Stimulated activated CD4-positive, alpha-beta T cell treated with anti-CD3 and anti-CD28 coated beads, Interleukin-2, amount 100 ng/mL, for 24 hours (primary cell): ENCODE results near the gene PHLPP2.

ENCODE experiments used
- DNase-seq, 2 donors: peaks; one replicate each; pipeline ENCODE4 v3.0.0-alpha.2; 2020

Gene PHLPP2

DNA sequence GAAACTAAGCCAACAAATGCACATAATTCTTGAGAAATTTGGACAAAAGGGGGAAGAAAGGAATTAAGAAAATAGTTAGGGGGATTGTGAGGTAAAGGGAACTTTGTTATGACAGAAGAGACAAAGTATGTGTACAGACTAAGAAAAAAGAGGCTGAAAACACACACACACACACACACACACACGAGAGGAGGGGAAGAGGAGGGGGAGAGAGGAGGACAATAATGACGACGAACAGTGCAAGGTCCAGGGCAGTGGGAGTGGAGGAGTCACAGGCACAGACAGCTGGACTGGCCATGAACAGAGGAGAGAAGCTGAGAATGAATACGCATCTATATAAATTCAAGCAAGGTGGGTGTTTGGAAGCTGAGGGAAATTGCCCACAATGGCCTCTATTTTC lies 54.0 kb downstream of the PHLPP2 start:
- no peak for DNase-seq

DNA sequence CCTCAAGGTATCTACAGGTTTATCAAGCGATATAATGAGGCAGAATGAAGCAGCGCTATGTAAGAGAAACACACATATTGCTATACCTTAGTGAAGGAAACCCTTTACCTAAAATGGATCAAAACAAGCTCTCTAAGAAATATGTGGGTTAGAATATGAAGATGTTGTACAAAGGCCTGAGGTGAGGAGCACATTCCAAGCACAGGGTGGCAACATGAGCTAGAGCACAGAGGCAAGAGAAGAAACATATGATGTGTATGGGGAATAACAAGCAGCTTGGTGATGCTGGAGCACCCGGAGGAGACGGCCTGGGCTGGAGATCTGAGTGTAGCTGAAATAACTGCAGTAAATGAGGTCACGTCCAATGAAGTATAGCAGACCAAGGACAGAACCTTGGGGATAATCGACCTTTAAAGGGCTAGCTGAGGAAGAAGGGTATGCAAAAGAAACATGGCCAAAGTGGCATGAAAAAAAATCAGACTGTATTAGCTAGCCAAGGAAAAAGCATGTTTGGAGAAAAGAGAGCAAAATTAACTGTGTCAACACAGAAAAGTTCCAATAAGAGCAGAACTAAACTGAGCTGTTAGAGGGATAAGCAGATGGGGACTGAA lies 54.5 kb downstream of the PHLPP2 start:
- no peak for DNase-seq

DNA sequence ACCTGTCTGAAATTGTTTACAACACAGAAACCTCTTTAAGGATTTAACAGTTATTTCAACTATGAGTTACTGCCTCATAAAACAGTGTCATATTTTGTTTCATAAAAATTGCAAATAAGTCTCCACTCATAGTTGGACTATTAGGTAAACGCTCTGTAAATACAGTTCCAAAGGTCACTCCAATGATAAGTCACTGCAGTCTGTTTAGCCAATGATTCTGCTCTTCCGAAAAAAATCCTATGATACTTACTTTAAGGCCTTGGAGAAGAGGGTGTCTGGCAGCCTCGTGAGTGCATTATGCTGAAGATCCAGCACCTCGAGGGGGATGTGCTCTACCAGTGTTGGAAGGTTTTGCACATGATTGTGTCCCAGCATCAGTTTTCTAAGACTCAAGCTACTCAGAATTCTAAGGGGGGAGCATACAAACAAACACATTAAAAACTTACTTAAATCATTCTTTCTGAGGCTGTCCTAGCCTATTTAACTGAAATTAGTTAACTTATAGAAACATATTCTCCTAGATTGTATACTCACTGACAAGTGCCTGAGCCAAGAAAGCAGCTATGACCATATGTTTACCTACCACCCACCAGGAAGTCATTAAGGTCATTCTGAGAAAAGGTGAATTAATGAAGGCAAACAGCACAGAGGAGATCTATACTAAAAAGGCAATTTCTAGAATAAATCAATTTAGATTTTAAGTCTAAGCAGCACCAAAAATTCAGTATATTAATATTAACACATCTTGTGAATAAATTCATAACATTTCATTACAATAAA lies 57.4 kb downstream of the PHLPP2 start:
- no peak for DNase-seq

DNA sequence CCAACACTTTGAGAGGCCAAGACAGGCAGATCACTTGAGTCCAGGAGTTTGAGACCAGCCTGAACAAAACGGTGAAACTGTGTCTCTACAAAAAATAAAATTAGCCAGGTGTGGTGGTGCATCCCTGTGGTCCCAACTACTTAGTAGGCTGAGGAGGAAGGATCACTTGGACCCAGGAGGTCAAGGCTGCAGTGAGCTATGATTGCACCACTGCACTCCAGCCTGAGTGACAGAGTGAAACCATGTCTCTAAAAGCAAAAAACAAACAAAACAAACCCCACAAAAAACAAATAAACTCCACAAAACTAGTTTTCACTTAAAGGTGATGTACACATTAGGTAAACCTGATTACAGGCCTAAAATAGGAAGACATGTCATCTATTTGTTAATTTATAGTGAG lies 58.2 kb downstream of the PHLPP2 start:
- no peak for DNase-seq

DNA sequence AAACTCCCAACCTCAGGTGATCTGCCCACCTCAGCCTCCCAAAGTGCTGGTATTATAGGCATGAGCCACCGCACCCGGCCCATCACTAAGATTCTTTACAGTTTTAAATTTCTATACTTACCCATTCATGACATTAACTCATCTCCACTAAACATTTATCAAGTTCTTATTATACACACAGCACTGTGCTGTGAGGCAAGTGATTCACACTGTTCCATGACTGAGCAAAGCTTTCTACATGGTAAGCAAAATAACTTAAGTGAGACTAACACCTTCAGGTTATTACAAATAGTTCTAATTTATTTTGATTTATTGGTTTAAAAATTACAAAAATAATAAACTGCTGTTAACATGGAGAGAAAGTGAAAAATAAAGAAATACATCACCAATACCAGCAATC lies 65.0 kb downstream of the PHLPP2 start:
- no peak for DNase-seq

DNA sequence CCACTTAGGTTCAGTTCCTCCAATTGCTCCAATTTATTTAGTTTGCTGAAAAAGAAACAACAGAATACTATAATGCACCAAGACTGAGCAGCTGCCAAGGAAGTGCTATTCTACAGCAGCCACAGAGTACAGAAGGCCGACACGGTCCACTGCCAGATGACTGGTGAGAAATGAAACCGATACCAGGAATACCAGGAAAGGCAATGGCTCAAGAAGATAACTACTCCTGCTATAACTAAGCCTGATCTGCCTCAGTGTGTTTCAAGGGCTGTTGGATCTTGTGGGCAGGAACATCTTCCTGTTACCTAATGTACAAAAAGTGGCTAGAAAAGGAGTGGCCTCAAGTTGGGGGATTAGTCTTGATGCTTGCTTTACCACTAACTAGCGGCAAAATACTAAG lies 65.7 kb downstream of the PHLPP2 start:
- no peak for DNase-seq

DNA sequence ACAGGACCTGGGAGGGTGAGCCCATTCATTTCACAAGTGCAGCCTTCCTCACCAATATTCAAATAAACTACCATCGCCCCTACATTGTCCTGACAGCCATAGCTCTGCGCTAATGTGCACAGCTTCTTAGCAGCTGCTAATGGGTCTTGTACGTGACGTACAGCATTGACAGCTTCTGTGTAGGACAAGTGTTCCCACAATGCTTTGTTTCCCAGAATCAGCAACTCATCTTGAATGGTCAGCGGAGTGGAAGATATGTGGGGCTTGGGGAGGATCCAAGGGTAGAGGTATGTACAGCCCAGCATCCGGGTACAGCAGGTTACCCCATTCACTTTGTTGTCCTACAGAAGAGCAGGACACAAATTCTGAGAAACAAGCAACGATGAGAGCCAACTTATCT lies 74.8 kb downstream of the PHLPP2 start:
- DNase-seq = no peak

DNA sequence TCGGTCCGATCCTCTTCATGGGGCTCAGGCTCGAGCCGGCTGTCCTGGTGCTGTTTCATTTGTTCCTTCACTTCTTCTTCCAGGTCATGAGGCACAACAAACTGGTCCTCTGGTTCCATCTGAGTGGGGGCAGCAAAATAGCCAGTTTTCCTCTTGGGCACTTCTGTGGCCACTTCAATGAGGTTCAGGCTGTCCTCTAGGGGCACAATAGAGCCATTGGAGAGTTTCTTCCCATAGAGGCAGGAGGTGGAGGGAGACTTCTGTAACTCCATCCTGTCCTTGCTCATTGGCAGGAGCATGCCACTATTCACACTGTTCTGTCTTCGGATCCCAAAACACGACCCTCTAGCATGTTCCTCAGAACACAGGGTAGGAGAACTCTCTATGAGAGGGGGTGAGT lies 75.6 kb downstream of the PHLPP2 start:
- DNase-seq = no peak

DNA sequence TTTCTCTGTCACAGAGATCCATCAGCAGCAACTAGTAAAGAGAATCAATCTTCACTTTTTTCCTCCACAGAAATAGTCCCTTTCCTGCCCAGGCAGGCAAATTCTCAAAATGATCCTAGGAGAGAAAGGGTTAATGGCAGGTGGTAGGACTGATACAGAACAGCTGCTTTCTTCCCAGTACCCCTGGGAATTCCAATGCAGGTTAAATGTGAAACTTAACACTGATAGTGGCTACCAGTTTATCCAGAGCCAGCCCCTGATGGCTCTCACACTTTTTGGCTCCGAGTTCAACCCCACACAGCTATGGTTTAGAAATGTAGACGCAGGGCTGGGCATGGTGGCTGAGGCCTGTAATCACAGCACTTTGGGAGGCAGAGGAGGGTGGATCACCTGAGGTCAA lies 76.3 kb downstream of the PHLPP2 start:
- DNase-seq = no peak

DNA sequence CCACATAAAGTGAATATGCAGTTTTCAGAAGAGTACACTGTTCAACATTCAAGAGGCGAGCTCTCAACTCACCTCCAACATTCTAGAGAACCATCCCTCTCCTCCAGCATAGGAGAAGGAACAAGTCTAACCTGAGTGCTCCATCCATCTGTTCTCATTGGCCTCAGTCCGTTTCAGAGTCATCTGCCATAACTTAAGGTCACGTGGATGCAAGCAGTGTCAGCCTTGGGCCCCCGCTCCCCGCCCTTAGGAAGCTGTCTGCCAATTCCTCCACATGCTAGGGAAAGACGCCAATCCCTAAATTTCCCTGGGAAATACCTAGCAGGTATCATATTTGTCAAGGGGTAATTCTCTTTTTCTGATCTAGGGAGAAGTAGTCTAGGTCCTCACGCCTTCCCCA lies 77.1 kb downstream of the PHLPP2 start:
- no peak for DNase-seq

DNA sequence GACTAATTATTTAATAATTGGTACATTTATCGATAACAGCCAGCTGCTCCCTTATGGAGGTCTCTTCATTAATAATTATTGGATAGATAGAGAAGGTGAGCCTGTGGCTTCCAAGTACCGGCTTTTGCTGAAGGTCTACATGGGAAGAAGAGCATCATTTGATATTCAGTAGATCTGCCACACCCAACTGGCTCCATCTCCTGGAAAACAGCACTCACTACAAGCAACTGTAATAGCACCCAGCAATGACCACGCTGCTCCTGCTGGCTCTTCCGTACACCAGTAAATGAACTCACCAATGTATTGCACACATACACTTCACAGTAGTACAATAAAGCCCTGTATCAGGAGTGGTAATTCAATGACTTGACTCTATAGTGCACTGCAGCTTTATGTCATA lies 79.1 kb downstream of the PHLPP2 start:
- DNase-seq = no peak

DNA sequence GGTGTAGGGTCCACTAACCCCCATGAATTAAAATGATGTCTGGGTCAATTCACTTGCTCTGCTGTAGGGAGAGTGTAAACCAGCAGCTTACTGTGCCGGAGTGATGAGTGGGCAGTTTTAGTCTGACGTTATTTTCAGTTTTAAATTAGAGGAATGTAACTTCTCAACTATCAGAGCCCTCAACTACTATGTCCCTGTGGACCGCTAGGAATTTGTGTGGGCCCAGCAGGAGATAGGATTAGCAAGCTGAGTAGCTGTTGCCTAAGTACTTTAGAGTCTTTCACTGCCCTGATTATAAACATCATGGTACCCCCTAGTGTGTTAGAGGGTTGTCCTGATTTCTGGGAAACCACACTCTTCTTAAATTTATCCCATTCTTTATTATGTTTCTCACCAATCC lies 87.1 kb downstream of the PHLPP2 start:
- no peak for DNase-seq

DNA sequence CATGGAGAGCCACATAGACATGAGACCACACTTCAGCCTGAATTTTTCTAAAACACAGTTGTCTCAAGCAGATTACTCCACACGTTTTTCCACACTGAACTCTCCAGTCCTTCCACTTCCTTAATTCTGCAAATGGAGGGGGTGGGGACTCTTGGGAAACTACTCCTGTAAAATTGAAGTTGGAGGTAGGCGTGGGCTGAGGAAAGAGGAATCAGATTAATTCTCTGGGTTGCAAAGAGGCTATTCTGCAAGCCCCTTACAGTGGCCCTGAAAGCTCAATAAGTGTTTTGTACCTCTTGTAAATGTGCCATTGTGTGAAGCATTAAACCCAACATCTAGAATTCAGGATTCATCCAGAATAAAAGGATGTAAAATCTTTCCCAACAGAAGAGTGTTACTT lies 88.9 kb downstream of the PHLPP2 start:
- DNase-seq = no peak

DNA sequence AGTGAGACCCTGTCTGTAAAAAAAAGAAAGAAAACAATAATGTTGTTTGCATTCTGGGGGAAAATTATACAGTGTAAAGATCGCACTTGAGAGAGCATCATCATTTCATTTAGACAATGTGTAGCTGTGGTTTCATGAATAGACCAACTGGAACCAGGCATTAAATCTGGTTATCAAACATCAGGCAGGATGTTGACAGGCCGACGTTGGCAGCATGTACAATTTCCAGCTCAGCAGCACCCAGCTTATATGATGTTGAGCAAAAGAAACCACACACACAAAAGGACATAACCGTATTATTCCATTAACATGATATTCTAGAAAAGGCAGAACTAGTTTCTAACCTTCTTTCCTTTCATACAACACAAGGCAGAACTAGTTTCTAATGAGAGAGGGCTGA lies 92.7 kb downstream of the PHLPP2 start:
- no peak for DNase-seq

DNA sequence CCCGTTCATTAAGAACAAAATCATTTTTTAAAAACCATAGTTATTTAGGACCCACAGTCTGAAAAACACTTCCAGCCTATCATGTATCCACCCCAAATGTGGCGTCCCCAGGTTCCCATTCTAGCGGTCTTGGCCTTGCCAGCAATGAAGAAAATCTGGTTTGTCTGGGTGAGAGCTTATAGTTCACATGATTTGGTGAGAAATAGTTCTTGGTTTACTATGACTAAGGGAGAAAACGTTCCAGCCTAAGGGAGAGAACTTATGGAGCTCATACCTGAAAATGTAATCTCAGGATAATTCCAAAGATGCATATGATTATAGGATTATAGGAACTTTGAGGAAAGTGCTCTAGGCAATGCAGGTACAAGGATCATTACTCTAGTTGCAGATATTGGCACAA lies 93.7 kb downstream of the PHLPP2 start:
- no peak for DNase-seq

DNA sequence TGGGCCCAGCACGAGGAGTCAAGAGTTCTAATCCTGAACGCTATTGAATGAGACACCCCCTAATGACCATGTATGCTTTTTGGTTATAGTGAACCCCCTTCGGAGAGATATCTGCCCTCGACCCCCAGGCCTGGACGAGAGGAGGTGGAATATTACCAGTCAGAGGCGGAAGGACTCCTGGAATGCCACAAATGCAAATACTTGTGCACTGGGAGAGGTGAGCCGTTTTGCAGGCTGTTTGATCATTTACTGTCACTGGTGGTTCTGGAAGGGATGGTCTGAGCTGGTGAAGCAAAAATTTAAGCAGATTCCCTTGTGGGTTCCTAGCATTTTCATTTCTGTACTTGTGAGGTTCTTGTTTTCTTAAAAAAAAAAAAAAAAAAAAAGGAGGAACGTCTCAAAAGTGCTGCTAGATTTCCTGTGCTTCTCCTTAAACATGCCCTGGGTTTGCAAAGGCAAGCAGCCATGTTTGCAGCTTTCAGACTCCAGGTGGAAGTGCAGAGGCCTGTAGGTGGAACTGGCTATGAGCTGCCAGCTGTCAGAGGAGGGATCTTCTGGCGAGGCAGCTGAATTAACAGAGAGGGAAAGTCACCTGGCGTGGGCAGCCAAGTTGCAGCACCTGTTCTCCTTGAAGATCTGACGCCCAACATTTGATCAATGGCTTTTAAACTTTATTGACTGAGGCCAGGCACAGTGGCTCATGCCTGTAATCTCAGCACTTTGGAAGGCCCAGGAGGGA lies 95.1 kb downstream of the PHLPP2 start:
- no peak for DNase-seq

DNA sequence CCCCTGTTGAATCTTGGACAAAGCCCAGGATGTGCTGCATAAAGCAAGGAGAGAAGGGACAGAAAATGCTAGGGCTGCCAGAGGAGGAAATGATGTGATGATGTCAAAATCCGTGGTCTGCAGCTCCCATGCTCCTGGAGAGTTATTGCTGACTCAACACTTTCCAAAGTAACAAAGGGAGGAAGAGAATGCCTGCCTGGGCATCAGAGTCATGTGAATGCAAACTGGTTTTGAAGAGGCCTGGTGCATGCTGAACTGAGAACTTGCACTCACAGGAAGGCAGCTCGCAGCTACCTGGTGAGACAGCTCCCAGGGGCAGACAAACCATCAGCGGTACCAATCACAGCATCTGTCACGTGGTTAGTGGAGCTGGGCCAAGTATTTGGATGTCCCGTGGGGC lies 95.7 kb downstream of the PHLPP2 start:
- no peak for DNase-seq

DNA sequence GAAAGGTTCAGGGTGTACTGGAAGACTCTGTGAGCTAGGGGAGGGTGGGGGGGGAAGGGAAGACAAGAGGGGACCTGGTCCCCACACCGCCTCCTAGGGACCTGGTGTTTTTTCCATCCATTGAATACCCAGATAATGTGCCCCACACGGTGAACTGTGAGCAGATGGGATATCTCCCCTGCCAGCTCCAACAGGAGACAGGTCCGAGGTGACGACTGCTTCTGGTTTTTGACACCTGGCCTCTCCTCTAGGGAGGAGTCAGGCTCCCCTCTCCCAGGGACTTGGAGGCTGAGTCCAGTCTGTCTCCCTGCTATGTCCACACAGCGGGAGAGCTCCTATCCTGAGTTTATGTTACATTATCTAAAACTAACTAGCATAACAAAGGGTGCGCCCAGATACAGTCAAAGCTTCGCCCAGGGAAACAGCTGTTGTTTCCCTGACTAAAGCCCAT lies 96.7 kb downstream of the PHLPP2 start:
- no peak for DNase-seq

DNA sequence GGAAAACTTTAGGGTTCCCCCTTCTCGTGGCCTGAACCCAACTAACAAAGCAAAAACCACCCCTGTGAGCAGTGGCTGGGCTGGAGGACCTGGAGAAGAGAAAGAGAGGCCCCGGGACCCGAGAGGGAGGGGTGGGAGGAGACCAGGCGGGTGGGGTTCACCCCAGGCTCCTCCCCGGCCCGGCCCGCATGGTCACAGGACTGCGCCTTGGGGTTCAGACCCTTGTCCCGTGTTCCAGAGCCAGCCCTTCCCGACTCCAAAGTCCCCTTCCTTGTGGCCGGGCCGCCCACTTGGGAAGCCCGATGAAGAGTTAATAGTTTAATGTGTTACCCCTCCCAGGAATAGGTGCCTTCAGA lies 97.7 kb downstream of the PHLPP2 start:
- no peak for DNase-seq

DNA sequence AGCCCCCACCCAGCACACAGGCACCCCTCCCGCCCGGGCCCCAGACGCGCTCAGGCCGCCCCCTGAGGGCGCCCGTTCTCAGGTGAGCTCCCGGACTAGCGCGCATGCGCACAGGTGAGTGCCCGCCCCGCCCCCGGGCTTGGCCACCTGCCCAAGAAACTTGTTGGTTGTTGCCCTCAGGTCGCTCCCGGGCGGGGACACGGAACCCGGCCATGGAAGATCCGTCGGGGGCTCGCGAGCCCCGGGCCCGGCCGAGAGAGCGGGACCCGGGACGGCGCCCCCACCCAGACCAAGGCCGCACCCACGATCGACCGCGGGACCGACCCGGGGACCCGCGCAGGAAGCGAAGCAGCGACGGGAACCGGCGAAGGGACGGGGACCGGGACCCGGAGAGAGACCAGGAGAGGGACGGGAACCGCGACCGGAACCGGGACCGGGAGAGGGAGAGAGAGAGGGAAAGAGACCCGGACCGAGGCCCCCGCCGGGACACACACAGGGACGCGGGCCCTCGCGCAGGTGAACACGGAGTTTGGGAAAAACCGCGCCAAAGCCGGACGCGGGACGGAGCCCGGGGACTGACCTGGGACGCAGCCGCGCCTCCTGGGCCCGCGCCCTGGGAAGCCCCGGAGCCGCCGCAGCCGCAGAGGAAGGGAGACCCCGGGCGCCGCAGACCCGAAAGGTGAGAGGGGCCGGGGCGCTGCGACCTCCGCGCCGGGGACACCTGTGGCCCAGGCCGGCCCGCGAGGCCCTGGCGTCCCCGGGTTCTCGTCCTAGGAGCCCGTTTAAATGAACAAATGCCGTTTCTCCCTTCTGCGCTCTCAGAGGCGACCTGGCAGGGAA lies 98.3 kb downstream of the PHLPP2 start, which contains the start of gene MARVELD3:
MARVELD3 (plus strand) TSS at position 167 of the 840 bp plus-strand sequence; CDS start at position 213, 46 bp downstream.
- DNase-seq = peak in 1 of 2 donors; percentile 32

DNA sequence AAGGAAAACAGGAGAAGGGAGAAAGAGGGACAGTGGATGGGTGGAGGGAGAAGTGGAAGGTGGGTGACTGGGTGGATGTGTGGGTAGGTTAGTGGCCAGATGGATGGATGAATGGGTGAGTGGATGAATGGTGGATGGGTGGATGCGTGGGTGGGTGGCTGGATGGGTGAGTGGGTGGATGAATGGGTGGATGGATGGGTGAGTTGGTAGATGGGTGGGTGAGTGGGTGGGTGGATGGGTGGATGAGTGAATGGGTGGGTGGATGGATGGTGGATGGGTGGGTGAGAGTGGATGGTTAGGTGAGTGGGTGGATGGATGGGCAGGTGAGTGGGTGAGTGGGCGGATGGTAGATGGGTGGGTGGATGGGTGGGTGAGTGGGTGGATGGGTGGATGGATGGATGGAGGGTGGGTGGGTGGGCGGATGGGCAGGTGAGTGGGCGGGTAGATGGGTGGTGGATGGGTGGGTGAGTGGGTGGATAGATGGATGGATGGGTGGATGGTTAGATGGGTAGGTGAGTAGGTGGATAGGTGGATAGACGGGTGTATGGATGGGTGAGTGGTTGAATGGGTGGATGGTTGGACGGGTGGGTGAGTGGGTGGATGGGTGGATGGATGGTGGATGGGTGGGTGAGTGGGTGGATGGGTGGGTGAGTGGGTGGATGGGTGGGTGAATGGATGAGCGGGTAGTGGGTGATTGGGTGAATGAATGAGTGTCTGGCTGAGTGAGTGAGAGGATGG lies 99.2 kb downstream of the PHLPP2 start:
- DNase-seq = no peak

DNA sequence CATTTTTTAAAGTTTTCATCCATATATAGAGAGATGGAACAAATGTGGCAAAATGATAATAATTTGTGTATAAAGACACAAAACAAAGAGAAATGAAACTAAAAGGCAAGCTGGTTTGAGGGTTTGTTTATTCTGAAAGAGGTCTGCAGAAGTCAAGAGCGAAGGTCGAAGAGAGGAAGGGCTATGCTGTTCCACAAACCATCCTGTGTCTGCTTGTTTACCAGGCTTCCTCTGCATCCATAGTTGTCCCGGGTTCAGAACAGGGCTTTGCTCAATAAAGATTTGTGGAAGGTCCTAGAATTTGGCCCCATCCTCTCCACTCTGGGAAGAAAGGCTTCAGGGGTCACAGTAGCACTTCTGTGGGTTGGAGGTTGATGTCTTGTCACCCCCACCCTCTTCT lies 100.9 kb downstream of the PHLPP2 start:
- DNase-seq = no peak
